Heart left ventricle (tissue), 16 donors: ENCODE measurements around the gene PDZD7. TPM values are rescaled to one million over a fixed set of nuclear protein-coding genes. Genes with fewer than 3 reads are reported as not detected.

Source experiments
- ATAC-seq, 4 donors: fragments of 200-7000 bp; cut with Tn5 transposase; one replicate each; pipeline ENCODE4 v1.9.1; 2020 to 2022; ENCODE audit warnings: moderate library complexity in 4 of 4, mild to moderate bottlenecking in 3 of 4, moderate number of reproducible peaks in 1 of 4
- DNase-seq, 5 donors: peaks; one replicate each; pipeline ENCODE4 v3.0.0-alpha.2; 2020
- H3K27ac ChIP-seq, 12 donors: fragments of 200-600 bp; sonication (generic) in 4 of 12; one replicate each; pipeline versions ENCODE4 v1.5.0 to v1.8.0; 2016 to 2022; ENCODE audit warnings: mild to moderate bottlenecking in 2 of 12
- H3K27me3 ChIP-seq, 9 donors: fragments of 200-600 bp; sonication (generic) in 2 of 9; one replicate each; pipeline versions ENCODE4 v1.5.1 to v1.8.0; 2016 to 2022; ENCODE audit warnings: mild to moderate bottlenecking in 3 of 9
- H3K36me3 ChIP-seq, 9 donors: fragments of 200-600 bp; sonication (generic) in 2 of 9; one replicate each; pipeline versions ENCODE4 v1.5.0 to v1.8.0; 2018 to 2022; ENCODE audit warnings: mild to moderate bottlenecking in 2 of 9
- H3K4me1 ChIP-seq, 12 donors: fragments of 200-600 bp; sonication (generic) in 4 of 12; one replicate each; pipeline versions ENCODE4 v1.5.0 to v1.8.0; 2016 to 2022; ENCODE audit warnings: mild to moderate bottlenecking in 3 of 12
- H3K4me3 ChIP-seq, 12 donors: fragments of 200-600 bp; sonication (generic) in 4 of 12; one replicate each; pipeline versions ENCODE4 v1.5.0 to v1.8.0; 2017 to 2022; ENCODE audit warnings: mild to moderate bottlenecking in 9 of 12, moderate library complexity in 4 of 12
- H3K9me3 ChIP-seq, 12 donors: fragments of 200-600 bp; sonication (generic) in 4 of 12; one replicate each; pipeline versions ENCODE4 v1.5.0 to v1.8.0; 2016 to 2022; ENCODE audit warnings: mild to moderate bottlenecking in 1 of 12
- POLR2A ChIP-seq, 2 donors: fragments of 450-650 bp; IDR thresholded peaks; one replicate each; pipeline ENCODE4 v1.6.1; 2017; ENCODE audit warnings: antibody characterized with exemption in 2 of 2, mild to moderate bottlenecking in 2 of 2, moderate library complexity in 2 of 2
- WGBS, 4 donors: extraction: QIAGEN DNeasy Blood & Tissue Kit in 2 of 4; methylation state at CpG; one replicate each; pipeline versions ENCODE4 v1.1.5 to v1.1.7; 2013 to 2018; 5-methylcytosine and 5-hydroxymethylcytosine counted together
- intact Hi-C, 10 donors: fragments of 100-400 bp; cut with DNase I; formaldehyde crosslinking; loops; one replicate each; pipeline versions ENCODE4 v1.11.1 to v1.14.2; 2022
- polyA plus RNA-seq, 2 donors: library from polyadenylated mRNA; stranded (reverse); fragments of 200-250 nt; gene quantifications; one replicate each; pipeline ENCODE4 v1.2.3, GENCODE V29; 2013
- total RNA-seq, 9 donors: library from RNA; depleted of rRNA in 2 of 9; stranded (reverse); fragments of >200 nt in 2 of 9; fragmentation: NEBNext Ultra II Directional in 3 of 9; extraction: Animal tissue kit (Norgen Biotek cat#: 25700) in 3 of 9; gene quantifications; one replicate each; pipeline versions ENCODE4 v1.1.0 to v1.2.4, GENCODE V29; 2016 to 2023
- TF ChIP-seq, protein P1 (sequence below), 12 donors: fragments of 200-600 bp; sonication (generic) in 4 of 12; IDR thresholded peaks; one replicate each; pipeline versions ENCODE4 v1.5.0 to v1.8.0; 2018 to 2022; ENCODE audit warnings: antibody characterized with exemption in 12 of 12, mild to moderate bottlenecking in 5 of 12
- donor health status: ischemic (EF 13 %, LVEDD 7.1; RV severe dilation, severe dysfunction).
- donor health status: healthy with polysubstance abuse.
- donor health status: DM: no; HTN: yes; CAD: no.
- donor health status: DM: no; HTN: no; CAD: no.
- donor health status: ischemic (EF 25% LVEDD 6.9; RV normal size, moderate dysfunction).
- donor health status: ischemic (EF 25% LVEDD 5.7; RV mildly dilated, moderate dysfunction).
- donor health status: healthy.
- donor health status: DM: yes; HTN: yes; CAD: no.
- donor health status: ischemic (EF 35%, LVEDD 5.7; RV mildly dilated, moderate dysfunction).
- donor health status: nonischemic (EF 11% LVEDD 7.7; RV severe dilation, severe dysfunction).
- donor health status: DM: yes; HTN: yes; CAD: no.
- donor health status: PGD.
- donor health status: ischemic (EF 29% LVEDD 5.4; RV normal size, mild dysfunction).
- donor health status: nonischemic (EF 23%, LVEDD 6.1; RV moderate dilation, normal function).

Gene PDZD7
- total and polyA plus RNA-seq, 11 donors = 0.09 to 0.97 (median 0.30) TPM; not detected in 1

DNA sequence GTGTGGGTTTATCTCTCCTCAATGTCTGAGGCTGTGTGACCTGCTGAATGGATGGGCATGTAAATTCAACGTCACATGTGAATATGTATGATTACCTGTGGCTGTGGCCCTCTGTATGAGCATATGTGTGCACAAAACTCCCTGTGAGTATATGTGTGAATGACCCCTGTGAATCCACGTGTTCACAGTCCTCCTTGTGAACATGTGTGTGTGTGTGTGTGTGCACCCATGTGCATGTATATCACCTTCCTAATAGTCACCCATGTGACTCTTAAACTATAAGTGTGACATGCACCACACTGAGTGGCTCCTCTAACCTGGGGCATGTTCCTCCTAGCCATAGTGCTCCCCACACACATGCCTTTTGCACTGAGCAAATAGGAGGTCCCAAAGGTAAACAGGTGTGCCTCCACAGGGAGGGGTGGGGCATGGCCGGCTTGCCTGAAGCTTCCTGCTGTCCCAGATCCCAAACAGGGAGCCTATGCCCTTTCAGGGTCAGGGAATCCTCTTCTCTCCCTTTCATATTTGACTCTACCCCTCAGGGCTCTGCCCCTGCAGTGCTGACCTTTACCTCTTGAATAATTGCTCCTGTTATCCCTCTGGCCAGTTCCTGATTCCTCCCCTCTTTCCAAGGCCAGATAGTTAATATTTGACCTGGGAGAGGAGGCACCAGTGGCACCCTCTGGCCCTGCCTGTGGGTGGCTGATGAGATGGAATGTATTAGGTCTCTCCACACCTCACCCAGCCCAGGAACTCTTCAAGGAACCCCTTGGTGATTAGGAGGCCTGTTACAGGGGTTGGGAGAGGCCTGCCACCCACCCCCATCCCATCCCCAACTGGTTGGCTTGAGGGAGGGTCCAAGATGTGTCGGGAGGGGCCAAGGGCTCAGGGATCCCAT, 59.8 kb downstream of the PDZD7 start:
- 69 to 85% (median 78%) methylated on average over 4 of the region's 4 CpGs for WGBS, 4 donors
- no peak overlapping the region for H3K4me3 ChIP-seq
- H3K36me3 ChIP-seq = peaks cover 0 to 8% (median 6%) of the 10 kb centered on the region in 9 donors
- H3K27me3 ChIP-seq = peaks cover 0 to 5% (median 0%) of the 10 kb centered on the region in 9 donors
- peaks cover 0 to 17% (median 14%) of the 10 kb centered on the region in 12 donors for H3K4me1 ChIP-seq
- no peak overlapping the region for H3K27ac ChIP-seq
- DNase-seq (no peak), ATAC-seq (no peak)
- no peaks in the 10 kb centered on the region for H3K9me3 ChIP-seq
- TF ChIP-seq POLR2A (IDR thresholded peaks at IDR 0.05) = no peak
- TF ChIP-seq, protein P1, sequence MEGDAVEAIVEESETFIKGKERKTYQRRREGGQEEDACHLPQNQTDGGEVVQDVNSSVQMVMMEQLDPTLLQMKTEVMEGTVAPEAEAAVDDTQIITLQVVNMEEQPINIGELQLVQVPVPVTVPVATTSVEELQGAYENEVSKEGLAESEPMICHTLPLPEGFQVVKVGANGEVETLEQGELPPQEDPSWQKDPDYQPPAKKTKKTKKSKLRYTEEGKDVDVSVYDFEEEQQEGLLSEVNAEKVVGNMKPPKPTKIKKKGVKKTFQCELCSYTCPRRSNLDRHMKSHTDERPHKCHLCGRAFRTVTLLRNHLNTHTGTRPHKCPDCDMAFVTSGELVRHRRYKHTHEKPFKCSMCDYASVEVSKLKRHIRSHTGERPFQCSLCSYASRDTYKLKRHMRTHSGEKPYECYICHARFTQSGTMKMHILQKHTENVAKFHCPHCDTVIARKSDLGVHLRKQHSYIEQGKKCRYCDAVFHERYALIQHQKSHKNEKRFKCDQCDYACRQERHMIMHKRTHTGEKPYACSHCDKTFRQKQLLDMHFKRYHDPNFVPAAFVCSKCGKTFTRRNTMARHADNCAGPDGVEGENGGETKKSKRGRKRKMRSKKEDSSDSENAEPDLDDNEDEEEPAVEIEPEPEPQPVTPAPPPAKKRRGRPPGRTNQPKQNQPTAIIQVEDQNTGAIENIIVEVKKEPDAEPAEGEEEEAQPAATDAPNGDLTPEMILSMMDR (IDR thresholded peaks at IDR 0.05) = no peak
- intact Hi-C loops = loop anchor here in 1 of 10 donors (1.0 kb wide), 1 partner anchor 44 kb away; no protein-coding TSS in a partner anchor

DNA sequence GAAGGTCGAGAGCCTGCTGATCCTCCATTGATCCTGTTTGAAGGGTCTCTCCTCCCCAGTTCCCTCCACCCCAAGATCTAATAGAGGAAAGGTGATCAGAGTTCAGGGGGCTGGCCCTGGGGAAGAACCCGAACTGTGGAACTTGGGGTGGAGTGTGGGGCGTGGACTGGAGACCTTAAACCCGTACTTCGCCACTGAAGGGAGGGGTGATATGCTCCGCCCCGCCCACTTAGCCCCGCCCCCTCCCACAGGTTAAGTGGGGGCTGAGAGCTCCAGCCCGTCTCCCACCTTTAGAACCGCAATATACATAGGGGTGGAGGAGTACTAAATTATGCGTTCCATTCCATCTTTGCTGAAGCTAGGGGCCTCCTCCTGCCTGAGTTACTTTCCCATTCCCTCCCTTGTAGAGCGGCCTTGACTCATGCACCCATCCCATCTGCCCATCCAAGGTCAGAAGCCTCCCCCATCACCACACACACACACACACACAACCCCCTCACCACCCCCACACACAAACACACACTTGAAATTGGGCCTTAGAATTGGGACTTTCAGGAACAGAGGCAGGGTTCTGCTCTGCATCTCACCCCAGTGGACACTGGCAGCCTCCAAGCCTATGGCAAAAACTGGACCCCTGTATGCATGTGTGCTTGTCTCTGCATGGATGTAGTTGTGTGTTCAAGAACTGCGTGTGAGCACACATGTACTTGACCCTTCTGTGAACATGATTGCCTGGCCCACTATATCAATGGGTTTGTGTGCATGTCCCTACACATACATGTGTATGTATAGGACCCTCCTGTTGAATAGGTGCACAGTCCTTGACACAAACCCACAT, 60.6 kb downstream of the PDZD7 start:
- H3K36me3 ChIP-seq = peaks cover 0 to 16% (median 13%) of the 10 kb centered on the region in 9 donors
- H3K4me1 ChIP-seq = peaks cover 0 to 17% (median 14%) of the 10 kb centered on the region in 12 donors
- TF ChIP-seq, protein P1 (IDR thresholded peaks at IDR 0.05) = no peak
- TF ChIP-seq POLR2A (IDR thresholded peaks at IDR 0.05) = no peak
- intact Hi-C loops = no loop called here
- ATAC-seq = peak in 1 of 4 donors; percentile 15
- H3K27me3 ChIP-seq = peaks cover 0 to 5% (median 0%) of the 10 kb centered on the region in 9 donors
- H3K9me3 ChIP-seq = no peaks in the 10 kb centered on the region
- H3K4me3 ChIP-seq = peak overlapping the region in 9 of 12 donors; percentile 54 to 75 (median 62)
- no peak for DNase-seq
- WGBS, 4 donors = 53 to 74% (median 60%) methylated on average over 11 to 13 of the region's 13 CpGs
- H3K27ac ChIP-seq = no peak overlapping the region

DNA sequence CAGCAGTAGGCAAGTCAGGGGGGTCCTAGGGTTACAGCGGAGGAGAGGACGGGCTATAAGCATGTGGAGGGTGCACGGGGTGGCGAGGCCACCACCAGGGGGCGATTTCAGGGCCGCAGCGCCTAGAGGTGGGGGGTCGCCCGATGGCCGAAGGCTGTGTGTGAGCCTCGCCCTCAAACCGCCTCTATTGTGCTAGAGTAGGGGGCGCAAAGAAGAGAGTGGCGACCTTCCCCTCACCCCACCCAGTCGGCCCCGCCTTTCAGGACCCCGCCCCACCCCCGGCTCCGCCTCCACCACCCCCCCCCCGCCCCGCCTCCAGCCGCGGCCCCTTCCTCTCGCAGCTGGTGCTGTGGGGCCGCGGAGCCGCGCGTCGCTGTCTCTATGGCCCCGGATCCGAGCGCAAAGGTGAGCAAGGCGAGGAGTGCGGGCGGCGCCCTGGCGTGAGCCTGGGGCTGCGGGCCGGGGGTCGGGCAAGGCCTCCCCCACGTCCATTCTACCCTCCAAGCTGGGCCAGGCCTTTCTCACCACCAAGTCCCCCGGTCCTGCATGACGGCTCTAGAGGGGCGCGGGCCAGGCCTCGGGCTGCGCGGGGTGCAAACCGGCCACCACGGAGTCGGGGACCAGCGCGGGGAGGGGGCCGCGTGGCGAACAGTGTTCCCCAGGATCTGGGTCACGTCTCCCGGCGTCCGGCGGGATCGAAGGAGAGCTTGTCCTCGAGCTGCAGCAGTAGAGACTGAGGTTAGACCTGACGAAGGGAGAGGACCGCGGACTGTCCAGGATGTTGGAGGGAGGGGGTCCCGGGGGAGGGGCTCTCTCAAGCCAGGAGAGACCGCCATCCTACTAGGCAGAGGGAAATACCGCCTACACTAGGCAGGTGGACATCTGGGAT, 61.5 kb downstream of the PDZD7 start, which contains the start of gene SEMA4G:
Gene SEMA4G (plus strand): TSS at position 318 of the 889 bp plus-strand sequence. CDS start 3,409 bp downstream, outside the sequence.
- Histone ChIP-seq H3K4me1 (peaks cover 0 to 17% (median 14%) of the 10 kb centered on the region in 12 donors), H3K9me3 (no peaks in the 10 kb centered on the region), H3K27ac (peak within 1 kb of the TSS in 1 of 12 donors; percentile 9), H3K27me3 (peaks cover 0 to 5% (median 0%) of the 10 kb centered on the region in 9 donors), H3K4me3 (peak within 1 kb of the TSS; percentile 47 to 75 (median 62)), H3K36me3 (peaks cover 0 to 25% (median 18%) of the 10 kb centered on the region in 9 donors)
- WGBS, 4 donors = 1 to 3% (median 2%) methylated on average over 21 to 70 of the region's 70 CpGs
- intact Hi-C loops = loop anchor here in 4 of 10 donors (2.0 kb wide), 2 partner anchors 43 to 45 kb away; no protein-coding TSS in a partner anchor
- TF ChIP-seq, protein P1 (IDR thresholded peaks at IDR 0.05) = peak; percentile 58 to 79 (median 66)
- TF ChIP-seq POLR2A (IDR thresholded peaks at IDR 0.05) = no peak
- ATAC-seq = peak; percentile 50 to 80 (median 73)
- DNase-seq = peak in 2 of 5 donors; percentile 45 to 53
